ENCODE results near the gene MEGF11.

- no peak for TF ChIP-seq CTCF (IDR thresholded peaks at IDR 0.05)
- TF ChIP-seq POLR2A (IDR thresholded peaks at IDR 0.05), result no peak
Measured at GRCh38 chr15:66145726-66146182, 107.8 kb downstream of the MEGF11 start.

Measured in Peyer's patch (tissue), 4 donors.